H1 (cell line): ENCODE measurements around the gene FECH. TPM values are rescaled to one million over a fixed set of nuclear protein-coding genes. Genes with fewer than 3 reads are reported as not detected.

Source experiments
- polyA plus RNA-seq, 7 experiments: library from polyadenylated mRNA; depleted of rRNA in 3 of 7; stranded (reverse) in 5 of 7; unstranded in 2 of 7; fragments of >200 nt in 5 of 7; fragments of 200-250 nt in 2 of 7; gene quantifications; 1 replicate in 5 of 7; 2 replicates in 1 of 7; 4 replicates in 1 of 7; pipeline versions ENCODE4 v1.2.1 to v1.2.3, GENCODE V29; 2011 to 2013; ENCODE audit warnings: missing spikeins in 2 of 7, mixed read lengths in 2 of 7
- total RNA-seq: library from RNA; stranded (reverse); fragmentation: NEBNext Ultra II Directional; extraction: Animal tissue kit (Norgen Biotek cat#: 25700); gene quantifications from 2 replicates; pipeline ENCODE4 v1.2.1, GENCODE V29; 2021
- TF ChIP-seq, protein P1 (sequence below): IDR thresholded peaks from 2 replicates; pipeline ENCODE4 v1.6.1; 2012; ENCODE audit warnings: inconsistent platforms

FECH gene
- total and polyA plus RNA-seq, 2 of the 8 experiments (the other 6 are each of a cell fraction or from before 2014, with no cell fraction given) = 13.1 to 26.6 TPM

DNA sequence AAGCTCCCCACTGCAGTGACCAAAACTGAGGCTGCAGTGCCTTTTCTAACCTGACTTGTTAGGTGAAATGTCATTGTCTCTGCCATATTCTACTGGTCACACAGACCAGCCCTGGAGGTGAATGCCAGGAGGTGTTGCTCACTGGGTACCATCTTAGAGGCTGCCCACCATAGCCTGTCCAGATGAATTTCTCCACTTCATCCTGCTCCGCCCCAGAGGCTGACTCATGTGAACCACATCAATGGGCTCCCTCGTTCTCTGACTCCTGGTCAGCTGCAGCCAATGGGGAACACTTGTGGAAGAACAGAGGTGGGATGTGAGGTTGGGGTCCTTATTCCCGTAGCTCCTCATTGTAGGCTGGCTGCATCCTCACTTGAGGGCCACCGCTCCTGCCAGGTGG lies 38.5 kb upstream of the FECH start (continued):
- TF ChIP-seq, protein P1, sequence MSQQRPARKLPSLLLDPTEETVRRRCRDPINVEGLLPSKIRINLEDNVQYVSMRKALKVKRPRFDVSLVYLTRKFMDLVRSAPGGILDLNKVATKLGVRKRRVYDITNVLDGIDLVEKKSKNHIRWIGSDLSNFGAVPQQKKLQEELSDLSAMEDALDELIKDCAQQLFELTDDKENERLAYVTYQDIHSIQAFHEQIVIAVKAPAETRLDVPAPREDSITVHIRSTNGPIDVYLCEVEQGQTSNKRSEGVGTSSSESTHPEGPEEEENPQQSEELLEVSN = no peak
